K562 (cell line): ENCODE data around the gene PSMB7. TPM values are rescaled to one million over a fixed set of nuclear protein-coding genes. Genes with fewer than 3 reads are reported as not detected.
A peak's percentile ranks its signal among the peaks of the same experiment; 100 is the strongest.

ENCODE experiments used
- ATAC-seq: fragments of 200-7000 bp; cut with Tn5 transposase; 3 replicates; pipeline ENCODE4 v1.9.1; 2020; ENCODE audit warnings: moderate library complexity
- BruUV-seq: library from RNA; stranded (reverse); fragments of 400-500 nt; replicated peaks from 2 replicates; lab custom pipeline; 2021; lab: Mats Ljungman, UMichigan
- CTCF ChIA-PET: fragments of 300-600 bp; formaldehyde crosslinking; extraction: SDS; loops from one replicate; lab custom pipeline; 2021; ENCODE audit warnings: low intra/inter-chr PET ratio; lab: Yijun Ruan, JAX
- POLR2A ChIA-PET: fragments of 300-600, 350-650 bp; sonication (Branson Sonifier 250); formaldehyde crosslinking; extraction: SDS; loops from one replicate; lab custom pipeline; 2021; ENCODE audit warnings: antibody characterized with exemption, inconsistent platforms; lab: Yijun Ruan, JAX
- DNase-seq, 4 experiments: peaks; one replicate each; pipeline versions ENCODE4 v3.0.0 to v3.0.0-alpha.2; 2011 to 2018; ENCODE audit warnings: low spot score in 3 of 4, mixed read lengths in 3 of 4; ENCODE audit errors: extremely low read depth in 1 of 4
- FAIRE-seq: peaks from 2 replicates; lab custom pipeline; 2011; peaks lifted over from hg19 to GRCh38; lab: Jason Lieb, UNC
- H2AFZ ChIP-seq: 2 replicates; pipeline ENCODE4 v1.6.0; 2011; ENCODE audit warnings: low read depth, low read length, control low read depth, inconsistent platforms
- H3K27ac ChIP-seq: fragments of 200-600 bp; 3 replicates; pipeline ENCODE4 v1.8.0; 2011; ENCODE audit warnings: low read depth, mild to moderate bottlenecking, control low read depth, inconsistent platforms, low read length, moderate library complexity, mixed read lengths; ENCODE audit errors: extremely low read depth
- H3K27me3 ChIP-seq, 2 experiments: fragments of 300-600 bp in 1 of 2; 2 replicates in 1 of 2; 3 replicates in 1 of 2; pipeline versions ENCODE4 v1.6.0 to v1.8.0; 2011; ENCODE audit warnings: inconsistent platforms in 2 of 2, low read length in 2 of 2, mild to moderate bottlenecking in 1 of 2, mixed read lengths in 1 of 2, moderate library complexity in 1 of 2; ENCODE audit not compliant: control insufficient read depth in 2 of 2, insufficient read depth in 2 of 2
- H3K36me3 ChIP-seq: fragments of 300-600 bp; 3 replicates; pipeline ENCODE4 v1.8.0; 2011; ENCODE audit warnings: mild to moderate bottlenecking, low read length, inconsistent platforms; ENCODE audit not compliant: control insufficient read depth, insufficient read depth
- H3K4me1 ChIP-seq, 2 experiments: fragments of 200-600 bp in 1 of 2; replicated peaks in 1 of 2; 2 replicates in 1 of 2; 3 replicates in 1 of 2; pipeline versions ENCODE4 v1.5.1 to v1.8.0; 2011; ENCODE audit warnings: inconsistent platforms in 2 of 2, low read length in 2 of 2, mild to moderate bottlenecking in 1 of 2, mixed read lengths in 1 of 2, moderate library complexity in 1 of 2; ENCODE audit not compliant: control insufficient read depth in 2 of 2, insufficient read depth in 2 of 2
- H3K4me2 ChIP-seq: 2 replicates; pipeline ENCODE4 v1.6.1; 2011; ENCODE audit warnings: low read length, control low read depth, inconsistent platforms, mixed read lengths; ENCODE audit not compliant: insufficient read depth
- H3K4me3 ChIP-seq: fragments of 200-600 bp; sonication (generic), shearing (Covaris generic); 2 replicates; pipeline ENCODE4 v1.5.1; 2016; ENCODE audit warnings: control low read depth, inconsistent platforms
- H3K79me2 ChIP-seq: fragments of 200-600 bp; 3 replicates; pipeline ENCODE4 v1.8.0; 2011; ENCODE audit warnings: low read length, inconsistent platforms; ENCODE audit not compliant: control insufficient read depth, insufficient read depth
- H3K9ac ChIP-seq, 2 experiments: 2 replicates each; pipeline versions ENCODE4 v1.6.0 to v1.6.1; 2011; ENCODE audit warnings: low read depth in 2 of 2, low read length in 2 of 2, control low read depth in 1 of 2, inconsistent platforms in 1 of 2, mild to moderate bottlenecking in 1 of 2, mixed read lengths in 1 of 2; ENCODE audit not compliant: insufficient read depth in 1 of 2
- H3K9me1 ChIP-seq: one replicate; pipeline ENCODE4 v1.6.0; 2011; ENCODE audit warnings: inconsistent platforms, mild to moderate bottlenecking, low read length, moderate library complexity; ENCODE audit not compliant: control insufficient read depth, insufficient read depth
- H3K9me3 ChIP-seq: replicated peaks from 2 replicates; pipeline ENCODE4 v1.5.1; 2011; ENCODE audit warnings: low read depth, low read length, inconsistent platforms; ENCODE audit not compliant: control insufficient read depth, insufficient read depth
- H4K20me1 ChIP-seq: replicated peaks from 2 replicates; pipeline ENCODE4 v1.6.1; 2011; ENCODE audit warnings: low read length, inconsistent platforms, mixed read lengths; ENCODE audit not compliant: control insufficient read depth, insufficient read depth
- HMGN3 ChIP-seq: IDR thresholded peaks from 2 replicates; pipeline ENCODE4 v1.6.1; 2011; ENCODE audit warnings: borderline replicate concordance, low read depth, mild to moderate bottlenecking, mixed read lengths, low read length; ENCODE audit not compliant: insufficient read length; ENCODE audit errors: extremely low read depth
- ZNF639 ChIP-seq, 2 experiments: fragments of 200-800 bp in 1 of 2; sonication (Bioruptor generic) in 1 of 2; sonication (generic) in 1 of 2; formaldehyde crosslinking in 1 of 2; IDR thresholded peaks in 1 of 2; conservative IDR thresholded peaks in 1 of 2; 2 replicates each; pipeline versions ENCODE4 v1.5.0 to v1.6.1; 2016 to 2020; ENCODE audit warnings: missing compliant biosample characterization in 1 of 2, missing genetic modification characterization in 1 of 2, missing genetic modification reagents in 1 of 2
- WGBS: fragments of 100-300 bp; shearing (Covaris generic); methylation state at CpG from one replicate; pipeline ENCODE4 v1.1.6; 2016; ENCODE audit warnings: low coverage, mixed read lengths; ENCODE audit not compliant: insufficient coverage; ENCODE audit errors: missing lambda C conversion rate; 5-methylcytosine and 5-hydroxymethylcytosine counted together
- in situ Hi-C: fragments of 300-500 bp; cut with MboI; formaldehyde crosslinking; loops from 4 replicates; pipeline ENCODE4 v1.15.0; 2018; ENCODE audit warnings: inconsistent platforms, mixed read lengths
- intact Hi-C: fragments of 100-400 bp; cut with micrococcal nuclease; formaldehyde crosslinking; loops from 2 replicates; pipeline ENCODE4 v1.14.2; 2022
- polyA plus RNA-seq, 8 experiments: library from polyadenylated mRNA; depleted of rRNA in 4 of 8; stranded (reverse) in 5 of 8; unstranded in 3 of 8; fragments of >200 nt; fragmentation: Nextera tagmentation in 2 of 8; fragmentation: Illumina TruSeq in 1 of 8; extraction: Ambion mirVana in 2 of 8; extraction: Trizol in 1 of 8; gene quantifications; 2 replicates each; pipeline versions ENCODE4 v1.2.1 to v1.2.3, GENCODE V29; 2011 to 2014; ENCODE audit warnings: inconsistent platforms in 1 of 8, missing spikeins in 1 of 8
- total RNA-seq, 7 experiments: library from RNA; depleted of rRNA in 6 of 7; stranded (reverse); fragments of >200 nt in 6 of 7; fragmentation: Illumina TruSeq in 2 of 7; extraction: Trizol in 2 of 7; gene quantifications; 2 replicates each; pipeline versions ENCODE4 v1.2.1 to v1.2.3, GENCODE V29; 2011 to 2021; ENCODE audit warnings: low replicate concordance in 1 of 7

Gene PSMB7
- total and polyA plus RNA-seq, 9 of the 15 experiments (the other 6 are each of a cell fraction or from before 2014, with no cell fraction given), result 321 to 978 (median 407) TPM

DNA sequence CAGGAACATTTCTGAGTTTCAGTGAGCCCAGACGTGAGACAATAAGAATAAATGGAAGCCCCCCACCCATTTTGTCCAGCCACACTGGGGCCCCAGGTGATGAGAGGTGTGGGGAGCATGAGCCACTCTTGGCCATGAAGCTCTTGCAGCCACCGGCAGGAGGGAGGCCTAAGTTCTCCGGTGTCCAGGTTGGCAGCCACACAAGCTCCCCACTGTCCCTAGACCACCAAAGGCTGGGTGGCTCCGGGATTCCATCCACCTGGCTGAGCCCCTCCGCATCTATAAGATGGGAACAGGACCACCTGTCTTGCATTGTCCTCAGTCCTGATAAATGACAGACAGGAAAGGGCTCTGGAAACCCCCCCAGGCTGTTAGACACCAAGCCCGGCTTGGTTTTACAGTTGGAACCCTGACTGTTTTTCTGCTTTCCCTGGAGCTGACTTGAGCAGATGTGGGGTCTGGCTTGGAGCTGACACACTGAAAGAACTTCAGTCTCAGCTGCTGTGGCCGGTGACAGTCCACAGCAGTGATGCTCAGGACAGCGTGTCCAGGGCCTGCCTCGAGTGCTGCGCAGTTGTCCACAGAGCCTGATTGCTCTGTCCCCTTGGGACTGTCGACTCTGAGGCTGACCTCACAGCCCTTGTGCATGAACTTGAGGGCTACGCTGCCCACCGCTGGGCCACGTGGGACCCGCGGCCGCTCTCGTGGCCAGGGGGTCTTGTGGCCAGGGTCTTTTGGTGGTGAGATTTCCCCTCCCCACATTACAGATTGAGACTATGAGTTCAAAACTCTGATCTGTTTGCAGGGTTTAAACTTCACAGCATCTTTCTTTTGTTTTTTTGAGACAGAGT lies 74.8 kb downstream of the PSMB7 start:
- H3K4me3 ChIP-seq, result no peak overlapping the region
- no peak for ATAC-seq
- H3K27me3 ChIP-seq, result no peaks in the 10 kb centered on the region
- no peaks in the 10 kb centered on the region for H3K9me3 ChIP-seq
- 0 out of 2 replicates have a peak, but pooled peaks cover 4% of the 10 kb centered on the region for H4K20me1 ChIP-seq
- 66% methylated on average over 17 of the region's 18 CpGs for WGBS
- H3K27ac ChIP-seq, result no peak overlapping the region
- no TSS peak for BruUV-seq
- no peaks in the 10 kb centered on the region for H3K9me1 ChIP-seq
- in situ Hi-C loops, result no loop called here
- DNase-seq, result no peak
- H3K9ac ChIP-seq, result no peak overlapping the region; a peak in 1 of 4 replicates
- CTCF ChIA-PET, result no interaction called here
- no peak overlapping the region for H2AFZ ChIP-seq
- peak; percentile 26 for TF ChIP-seq HMGN3
- no peak for TF ChIP-seq ZNF639 (CRISPR knock-in tag; conservative IDR thresholded peaks at IDR 0.05 in 1 of 2, IDR thresholded peaks at IDR 0.05 in 1 of 2)
- TF ChIP-seq, all 486 proteins: peak for 1
- H3K4me1 ChIP-seq, result peaks cover 0 to 26% of the 10 kb centered on the region in 2 experiments; a peak in 2 of 5 replicates
- POLR2A ChIA-PET, result interaction anchor here (0.6 kb wide), 1 partner anchor 10 kb away, joined by 4 read pairs; no protein-coding TSS in a partner anchor
- no peaks in the 10 kb centered on the region for H3K79me2 ChIP-seq
- no peak for FAIRE-seq
- 0 out of 3 replicates have a peak, but pooled peaks cover 3% of the 10 kb centered on the region for H3K36me3 ChIP-seq
- intact Hi-C loops, result no loop called here
- no peak overlapping the region for H3K4me2 ChIP-seq
